CD4-positive, alpha-beta memory T cell (primary cell): Measurements from ENCODE around the gene MXD1. TPM values are rescaled to one million over a fixed set of nuclear protein-coding genes. Genes with fewer than 3 reads are reported as not detected.

Experiments used
- CTCF ChIA-PET: fragments of 350-600 bp; sonication (Branson Sonifier 250); formaldehyde crosslinking; loops from one replicate; lab custom pipeline; 2021; ENCODE audit warnings: inconsistent platforms; ENCODE audit not compliant: partially characterized antibody; lab: Charles Lee
- POLR2A ChIA-PET: fragments of 350-600 bp; sonication (Branson Sonifier 250); formaldehyde crosslinking; loops from one replicate; lab custom pipeline; 2021; ENCODE audit not compliant: partially characterized antibody; lab: Charles Lee
- DNase-seq, 5 donors: peaks; one replicate each; pipeline versions ENCODE4 v3.0.0 to v3.0.0-alpha.2; 2020 to 2022; ENCODE audit warnings: mixed read lengths in 1 of 5
- H3K27ac ChIP-seq: one replicate; pipeline ENCODE4 v1.7.0; 2013; ENCODE audit warnings: low read depth, low read length
- H3K27me3 ChIP-seq: 2 replicates; pipeline ENCODE4 v1.7.0; 2013; ENCODE audit warnings: mild to moderate bottlenecking, low read length, moderate library complexity; ENCODE audit not compliant: insufficient read depth
- H3K36me3 ChIP-seq: 2 replicates; pipeline ENCODE4 v1.7.0; 2013; ENCODE audit warnings: mild to moderate bottlenecking, low read length, moderate library complexity; ENCODE audit not compliant: insufficient read depth
- H3K4me1 ChIP-seq: 2 replicates; pipeline ENCODE4 v1.7.0; 2013; ENCODE audit warnings: mild to moderate bottlenecking, low read length, moderate library complexity; ENCODE audit not compliant: insufficient read depth
- H3K4me3 ChIP-seq, 2 donors: one replicate each; pipeline ENCODE4 v1.7.0; 2013; ENCODE audit warnings: low read length in 2 of 2, mild to moderate bottlenecking in 1 of 2
- H3K9me3 ChIP-seq, 2 donors: one replicate each; pipeline ENCODE4 v1.7.0; 2013; ENCODE audit warnings: low read length in 2 of 2, control low read depth in 1 of 2; ENCODE audit not compliant: control insufficient read depth in 1 of 2
- H3K27ac Mint-ChIP-seq, 7 donors: one replicate each; pipeline ENCODE4 v1.8.0; 2020 to 2021; ENCODE audit warnings: mixed read lengths in 7 of 7, mild to moderate bottlenecking in 6 of 7, inconsistent platforms in 3 of 7, moderate library complexity in 3 of 7
- H3K27me3 Mint-ChIP-seq, 2 donors: one replicate each; pipeline ENCODE4 v1.8.0; 2020 to 2021; ENCODE audit warnings: mixed read lengths in 2 of 2
- H3K36me3 Mint-ChIP-seq, 2 donors: one replicate each; pipeline ENCODE4 v1.8.0; 2020 to 2021; ENCODE audit warnings: mixed read lengths in 2 of 2, inconsistent platforms in 1 of 2, mild to moderate bottlenecking in 1 of 2
- H3K4me1 Mint-ChIP-seq, 4 donors: one replicate each; pipeline ENCODE4 v1.8.0; 2020 to 2021; ENCODE audit warnings: mixed read lengths in 4 of 4, mild to moderate bottlenecking in 1 of 4
- H3K4me3 Mint-ChIP-seq, 8 donors: one replicate each; pipeline ENCODE4 v1.8.0; 2020 to 2021; ENCODE audit warnings: mixed read lengths in 8 of 8, mild to moderate bottlenecking in 7 of 8, moderate library complexity in 6 of 8, inconsistent platforms in 3 of 8
- H3K9me3 Mint-ChIP-seq, 8 donors: one replicate each; pipeline ENCODE4 v1.8.0; 2020 to 2021; ENCODE audit warnings: mixed read lengths in 8 of 8, mild to moderate bottlenecking in 5 of 8, inconsistent platforms in 3 of 8, moderate library complexity in 1 of 8
- intact Hi-C: fragments of 100-400 bp; cut with micrococcal nuclease; formaldehyde crosslinking; loops from one replicate; pipeline ENCODE4 v1.15.1; 2023
- polyA plus RNA-seq, 2 donors: library from polyadenylated mRNA; unstranded; fragments of 300-500 nt; fragmentation: Illumina TruSeq; gene quantifications; one replicate each; pipeline ENCODE4 v1.2.3, GENCODE V29; 2021
- total RNA-seq, 2 experiments: library from RNA; stranded (reverse); gene quantifications; one replicate each; pipeline ENCODE4 v1.2.3, GENCODE V29; 2021

Gene MXD1
- total and polyA plus RNA-seq, 4 experiments from 2014 or later, result 4.7 to 17.2 (median 12.4) TPM

DNA sequence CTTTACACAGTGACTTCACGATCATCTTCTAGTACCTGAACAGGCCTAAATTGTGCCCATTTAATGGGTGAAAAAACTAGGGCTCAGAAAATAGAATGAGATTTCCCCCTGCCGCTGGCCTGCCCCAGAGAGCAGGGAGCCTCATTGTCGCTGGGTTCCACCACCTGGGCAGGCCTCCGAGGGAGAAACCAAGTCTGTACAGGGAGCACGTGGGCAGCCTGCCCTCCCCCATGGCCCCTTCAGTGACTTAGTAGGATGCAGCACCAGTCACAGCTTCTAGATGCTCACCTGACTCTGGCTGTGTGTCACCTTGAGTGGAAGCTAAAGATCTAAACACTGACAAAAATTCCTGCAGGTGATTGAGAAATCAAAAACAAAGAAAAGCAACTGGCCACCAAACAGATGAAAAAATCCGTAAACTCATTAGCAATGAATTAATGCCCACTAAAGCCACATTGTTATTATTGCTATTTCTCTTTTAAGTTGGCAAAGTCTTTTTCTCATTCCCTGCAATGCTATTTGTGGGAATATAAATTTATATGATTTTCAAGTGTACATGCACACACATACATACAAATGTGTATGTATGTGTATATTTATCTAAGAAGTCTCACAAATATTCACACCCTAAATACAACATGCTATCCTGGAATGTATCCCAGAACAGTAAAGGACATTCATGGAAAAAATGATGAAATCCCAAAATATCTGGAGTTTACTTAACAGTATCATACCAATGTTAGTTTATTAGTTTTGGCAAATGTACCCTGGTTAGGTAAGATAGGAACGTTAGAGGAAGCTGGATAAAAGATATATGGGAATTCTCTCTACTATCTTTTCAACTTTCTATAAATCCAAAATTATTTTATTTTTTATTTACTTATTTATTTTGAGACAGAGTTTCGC is 65.2 kb downstream of the MXD1 start:
- POLR2A ChIA-PET, result no interaction called here
- CTCF ChIA-PET, result interaction anchor here (1.2 kb wide), 1 partner anchor 211 kb away, joined by 4 read pairs; the partner anchor contains the start of gene C2orf42
- DNase-seq, result no peak
- Mint-ChIP-seq H3K27me3 (no peaks in the 10 kb centered on the region), H3K36me3 (peaks cover 0 to 4% of the 10 kb centered on the region in 2 donors), H3K9me3 (peaks cover 0 to 2% (median 0%) of the 10 kb centered on the region in 8 donors), H3K4me3 (no peak overlapping the region), H3K4me1 (peaks cover 0 to 17% (median 10%) of the 10 kb centered on the region in 4 donors), H3K27ac (peak overlapping the region in 2 of 7 donors; percentile 34 to 35)
- intact Hi-C loops, result no loop called here
- Histone ChIP-seq H3K4me3 (no peak overlapping the region), H3K36me3 (no peaks in the 10 kb centered on the region), H3K27ac (no peak overlapping the region), H3K4me1 (no peaks in the 10 kb centered on the region), H3K27me3 (no peaks in the 10 kb centered on the region), H3K9me3 (no peaks in the 10 kb centered on the region)

DNA sequence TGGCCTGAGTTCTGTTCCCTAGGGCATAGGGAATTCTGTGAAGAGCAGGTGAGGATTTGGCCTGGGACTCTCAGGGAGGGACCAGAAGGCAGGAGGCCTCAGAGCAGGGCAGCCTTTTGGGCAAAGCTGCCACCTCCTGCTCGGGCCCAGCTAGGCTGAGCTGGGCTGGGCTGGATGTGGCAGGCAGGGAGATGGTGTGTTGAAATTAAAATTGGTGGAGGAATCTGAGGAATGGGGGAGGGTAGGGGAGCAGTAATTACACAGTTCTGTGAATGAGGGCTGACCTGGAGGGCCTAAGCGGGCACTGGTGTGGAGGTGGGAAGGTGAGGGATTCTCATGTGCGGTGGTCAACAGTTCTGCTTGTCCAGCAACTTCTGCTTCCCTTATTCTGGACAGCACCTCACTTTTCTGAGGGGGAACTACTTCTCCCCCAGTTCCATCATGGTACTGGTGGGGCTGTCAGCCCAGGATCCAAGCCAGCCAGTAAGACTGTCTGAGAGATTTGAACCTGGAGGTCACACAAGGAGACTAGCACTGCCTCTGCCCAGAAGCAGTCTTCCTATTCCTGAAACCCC is 68.6 kb downstream of the MXD1 start:
- peak overlapping the region in 1 of 7 donors; percentile 35 for H3K27ac Mint-ChIP-seq
- Histone ChIP-seq H3K4me1 (no peaks in the 10 kb centered on the region), H3K9me3 (no peaks in the 10 kb centered on the region), H3K27ac (no peak overlapping the region), H3K36me3 (no peaks in the 10 kb centered on the region), H3K4me3 (no peak overlapping the region), H3K27me3 (no peaks in the 10 kb centered on the region)
- peaks cover 0 to 2% (median 0%) of the 10 kb centered on the region in 8 donors for H3K9me3 Mint-ChIP-seq
- H3K36me3 Mint-ChIP-seq, result peaks cover 0 to 4% of the 10 kb centered on the region in 2 donors
- intact Hi-C loops, result no loop called here
- CTCF ChIA-PET, result no interaction called here
- H3K4me3 Mint-ChIP-seq, result no peak overlapping the region
- H3K4me1 Mint-ChIP-seq, result peaks cover 0 to 2% (median 0%) of the 10 kb centered on the region in 4 donors
- no peak for DNase-seq
- POLR2A ChIA-PET, result no interaction called here
- no peaks in the 10 kb centered on the region for H3K27me3 Mint-ChIP-seq

DNA sequence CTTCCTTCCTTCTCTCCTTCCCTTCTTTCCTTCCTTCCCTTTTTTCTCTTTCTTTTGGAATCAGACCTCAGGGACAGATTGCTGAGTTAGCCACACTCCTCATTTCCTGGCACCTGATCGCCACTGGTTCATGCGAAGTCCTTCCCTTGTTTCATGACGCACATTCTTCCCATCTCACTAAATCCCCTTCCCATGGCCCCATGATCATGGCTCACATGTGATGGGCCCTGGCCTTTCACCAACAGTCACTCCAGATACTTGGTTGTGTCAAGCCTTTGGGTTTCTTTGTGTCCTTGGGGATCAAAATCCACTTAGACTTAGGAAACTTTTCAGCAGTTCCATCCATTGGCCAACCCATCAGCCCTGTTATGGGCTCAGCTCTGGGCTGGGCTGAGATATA is 70.3 kb downstream of the MXD1 start:
- intact Hi-C loops, result no loop called here
- Mint-ChIP-seq H3K4me3 (no peak overlapping the region), H3K4me1 (peaks cover 0 to 2% (median 0%) of the 10 kb centered on the region in 4 donors), H3K36me3 (peaks cover 0 to 4% of the 10 kb centered on the region in 2 donors), H3K27ac (no peak overlapping the region), H3K9me3 (peaks cover 0 to 2% (median 0%) of the 10 kb centered on the region in 8 donors), H3K27me3 (no peaks in the 10 kb centered on the region)
- Histone ChIP-seq H3K36me3 (no peaks in the 10 kb centered on the region), H3K4me3 (no peak overlapping the region), H3K4me1 (no peaks in the 10 kb centered on the region), H3K27ac (no peak overlapping the region), H3K27me3 (no peaks in the 10 kb centered on the region), H3K9me3 (no peaks in the 10 kb centered on the region)
- ChIA-PET CTCF (no interaction called here), POLR2A (no interaction called here)
- no peak for DNase-seq

DNA sequence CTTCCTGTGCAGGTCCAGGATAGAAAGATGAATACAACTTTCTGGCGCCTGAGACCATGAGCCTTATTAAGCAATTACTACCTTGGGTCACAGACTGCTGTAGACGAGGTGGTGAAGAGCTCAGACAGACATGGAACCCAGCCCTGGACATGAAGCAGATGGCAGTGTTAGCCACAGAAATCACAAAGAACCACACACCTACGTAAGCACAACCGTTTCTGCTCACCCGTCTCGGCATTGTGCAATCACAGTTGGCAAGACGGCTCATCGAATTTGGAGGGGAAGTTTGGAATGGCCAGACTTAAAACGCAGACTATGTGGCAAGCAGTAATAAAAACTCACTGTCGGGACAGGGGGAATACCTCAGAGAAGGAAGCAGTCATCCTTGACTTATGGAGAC is 70.8 kb downstream of the MXD1 start:
- H3K27ac ChIP-seq, result no peak overlapping the region
- Mint-ChIP-seq H3K36me3 (peaks cover 0 to 4% of the 10 kb centered on the region in 2 donors), H3K9me3 (peaks cover 0 to 2% (median 0%) of the 10 kb centered on the region in 8 donors), H3K27me3 (no peaks in the 10 kb centered on the region), H3K4me1 (peaks cover 0 to 2% (median 0%) of the 10 kb centered on the region in 4 donors), H3K27ac (no peak overlapping the region), H3K4me3 (no peak overlapping the region)
- H3K9me3 ChIP-seq, result no peaks in the 10 kb centered on the region
- ChIA-PET POLR2A (no interaction called here), CTCF (no interaction called here)
- H3K27me3 ChIP-seq, result no peaks in the 10 kb centered on the region
- intact Hi-C loops, result no loop called here
- no peaks in the 10 kb centered on the region for H3K36me3 ChIP-seq
- no peak overlapping the region for H3K4me3 ChIP-seq
- DNase-seq, result no peak
- no peaks in the 10 kb centered on the region for H3K4me1 ChIP-seq

DNA sequence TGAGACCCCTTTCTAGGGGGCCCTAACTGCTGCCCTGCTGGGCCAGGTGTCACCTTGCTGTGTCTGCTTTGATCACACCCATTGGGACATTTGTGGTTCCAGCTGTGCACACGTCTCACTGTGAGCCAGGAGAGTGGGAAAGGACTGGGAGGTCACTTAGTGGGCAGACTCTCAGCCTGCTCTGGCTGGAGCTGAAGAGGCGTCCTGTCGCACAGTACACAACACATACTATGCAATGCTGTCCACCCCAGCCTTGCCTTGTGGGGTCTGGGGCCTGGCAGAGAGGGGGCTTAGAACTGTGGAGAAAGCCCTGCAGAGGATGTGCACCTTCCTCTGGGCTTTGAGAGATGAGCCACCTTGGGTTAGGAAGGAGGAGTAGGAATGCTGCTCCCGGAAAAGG is 71.8 kb downstream of the MXD1 start:
- ChIA-PET CTCF (no interaction called here), POLR2A (no interaction called here)
- peaks cover 0 to 2% (median 0%) of the 10 kb centered on the region in 4 donors for H3K4me1 Mint-ChIP-seq
- no peaks in the 10 kb centered on the region for H3K9me3 ChIP-seq
- no peak overlapping the region for H3K27ac ChIP-seq
- H3K4me1 ChIP-seq, result no peaks in the 10 kb centered on the region
- H3K36me3 Mint-ChIP-seq, result peaks cover 0 to 4% of the 10 kb centered on the region in 2 donors
- intact Hi-C loops, result no loop called here
- H3K9me3 Mint-ChIP-seq, result peaks cover 0 to 2% (median 0%) of the 10 kb centered on the region in 8 donors
- H3K27me3 Mint-ChIP-seq, result no peaks in the 10 kb centered on the region
- H3K4me3 ChIP-seq, result no peak overlapping the region
- H3K36me3 ChIP-seq, result no peaks in the 10 kb centered on the region
- no peak for DNase-seq
- H3K27me3 ChIP-seq, result no peaks in the 10 kb centered on the region
- H3K27ac Mint-ChIP-seq, result peak overlapping the region in 1 of 7 donors; percentile 13
- no peak overlapping the region for H3K4me3 Mint-ChIP-seq

DNA sequence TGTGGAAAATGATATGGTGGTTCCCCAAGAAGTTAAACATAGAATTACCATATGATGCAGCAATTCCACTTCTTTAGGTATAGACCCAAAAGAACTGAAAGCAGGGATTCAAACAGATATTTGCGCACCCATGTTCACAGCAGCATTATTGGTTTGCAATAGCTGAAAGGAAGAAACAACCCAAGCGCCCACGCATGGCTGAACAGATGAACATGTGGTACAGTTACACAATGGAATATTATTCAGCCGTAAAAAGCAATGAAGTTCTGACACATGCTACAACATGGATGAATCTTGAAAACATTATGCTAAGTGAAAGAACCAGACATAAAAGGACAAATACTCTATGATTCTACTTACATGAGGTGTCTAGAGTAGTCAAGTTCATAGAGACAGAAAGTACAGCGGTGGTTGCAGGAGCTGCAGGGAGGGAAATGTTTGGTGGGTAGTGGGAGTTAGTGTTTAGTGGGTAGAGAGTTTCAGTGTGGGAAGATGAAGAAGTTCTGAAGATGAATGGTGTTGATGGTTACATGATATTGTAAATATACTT is 73.3 kb downstream of the MXD1 start:
- Histone ChIP-seq H3K4me3 (no peak overlapping the region), H3K36me3 (no peaks in the 10 kb centered on the region), H3K4me1 (no peaks in the 10 kb centered on the region), H3K27ac (no peak overlapping the region), H3K9me3 (no peaks in the 10 kb centered on the region), H3K27me3 (no peaks in the 10 kb centered on the region)
- ChIA-PET CTCF (no interaction called here), POLR2A (no interaction called here)
- no peak overlapping the region for H3K4me3 Mint-ChIP-seq
- peak overlapping the region in 1 of 7 donors; percentile 4 for H3K27ac Mint-ChIP-seq
- peaks cover 0 to 2% (median 0%) of the 10 kb centered on the region in 4 donors for H3K4me1 Mint-ChIP-seq
- H3K27me3 Mint-ChIP-seq, result no peaks in the 10 kb centered on the region
- intact Hi-C loops, result no loop called here
- peaks cover 0 to 2% of the 10 kb centered on the region in 2 donors for H3K36me3 Mint-ChIP-seq
- no peak for DNase-seq
- H3K9me3 Mint-ChIP-seq, result peaks cover 0 to 2% (median 0%) of the 10 kb centered on the region in 8 donors

DNA sequence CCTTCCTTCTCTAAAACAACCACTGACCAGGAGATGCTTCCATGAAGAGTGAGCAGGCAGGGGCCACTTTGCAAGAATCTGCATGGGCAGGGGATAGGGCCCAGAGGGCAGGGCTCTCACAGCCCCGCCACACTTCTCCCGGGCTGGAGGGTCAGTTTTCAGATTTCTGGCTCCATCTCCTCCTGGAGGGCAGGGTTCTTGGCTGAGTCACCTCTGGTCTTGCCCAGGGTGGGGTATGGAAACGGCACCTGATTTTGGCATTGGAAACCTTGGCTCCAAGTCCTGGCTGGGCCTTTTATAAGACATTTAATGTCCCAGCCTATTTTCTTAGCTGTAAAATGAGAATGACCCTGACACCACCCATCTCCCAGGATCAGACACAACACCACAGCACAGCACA is 74.1 kb downstream of the MXD1 start:
- no peaks in the 10 kb centered on the region for H3K4me1 ChIP-seq
- no peak for DNase-seq
- H3K36me3 ChIP-seq, result peaks cover 4% of the 10 kb centered on the region
- no peaks in the 10 kb centered on the region for H3K9me3 ChIP-seq
- no peaks in the 10 kb centered on the region for H3K27me3 Mint-ChIP-seq
- no peaks in the 10 kb centered on the region for H3K27me3 ChIP-seq
- ChIA-PET CTCF (no interaction called here), POLR2A (no interaction called here)
- H3K4me3 Mint-ChIP-seq, result no peak overlapping the region
- H3K27ac Mint-ChIP-seq, result peak overlapping the region in 2 of 7 donors; percentile 41 to 53
- no peak overlapping the region for H3K27ac ChIP-seq
- H3K4me3 ChIP-seq, result no peak overlapping the region
- peaks cover 5% of the 10 kb centered on the region in 2 donors for H3K36me3 Mint-ChIP-seq
- intact Hi-C loops, result no loop called here
- peaks cover 0 to 2% (median 0%) of the 10 kb centered on the region in 4 donors for H3K4me1 Mint-ChIP-seq
- H3K9me3 Mint-ChIP-seq, result peaks cover 0 to 2% (median 0%) of the 10 kb centered on the region in 8 donors
